Measurements from ENCODE around the gene SUMO3. TPM values are rescaled to one million over a fixed set of nuclear protein-coding genes. Genes with fewer than 3 reads are reported as not detected.
A peak's percentile ranks its signal among the peaks of the same experiment; 100 is the strongest.
"Not testable (repeated sequence)": the region's sequence is repeated elsewhere in the genome, so short reads cannot be mapped to it uniquely, and the experiment has no call there.

The SUMO3 gene
- total RNA-seq, 2 experiments from 2014 or later: 87.1 to 94.7 TPM

- peaks cover 9% of the 10 kb centered on the region for H3K4me1 Mint-ChIP-seq (ENCODE audit: low read depth)
- DNase-seq: no peak
- intact Hi-C loops (cut with micrococcal nuclease): no loop called here
- H3K27ac Mint-ChIP-seq: no peak overlapping the region
- CTCF ChIA-PET: no interaction called here
- no peaks in the 10 kb centered on the region for H3K9me3 Mint-ChIP-seq
- no peak overlapping the region for H3K4me3 Mint-ChIP-seq
- H3K36me3 Mint-ChIP-seq (ENCODE audit: low read depth): no peaks in the 10 kb centered on the region
- H3K27me3 Mint-ChIP-seq (ENCODE audit: low read depth): no peaks in the 10 kb centered on the region
Measured at GRCh38 chr21:44834951-44835646, 17.2 kb upstream of the SUMO3 start.

DNA sequence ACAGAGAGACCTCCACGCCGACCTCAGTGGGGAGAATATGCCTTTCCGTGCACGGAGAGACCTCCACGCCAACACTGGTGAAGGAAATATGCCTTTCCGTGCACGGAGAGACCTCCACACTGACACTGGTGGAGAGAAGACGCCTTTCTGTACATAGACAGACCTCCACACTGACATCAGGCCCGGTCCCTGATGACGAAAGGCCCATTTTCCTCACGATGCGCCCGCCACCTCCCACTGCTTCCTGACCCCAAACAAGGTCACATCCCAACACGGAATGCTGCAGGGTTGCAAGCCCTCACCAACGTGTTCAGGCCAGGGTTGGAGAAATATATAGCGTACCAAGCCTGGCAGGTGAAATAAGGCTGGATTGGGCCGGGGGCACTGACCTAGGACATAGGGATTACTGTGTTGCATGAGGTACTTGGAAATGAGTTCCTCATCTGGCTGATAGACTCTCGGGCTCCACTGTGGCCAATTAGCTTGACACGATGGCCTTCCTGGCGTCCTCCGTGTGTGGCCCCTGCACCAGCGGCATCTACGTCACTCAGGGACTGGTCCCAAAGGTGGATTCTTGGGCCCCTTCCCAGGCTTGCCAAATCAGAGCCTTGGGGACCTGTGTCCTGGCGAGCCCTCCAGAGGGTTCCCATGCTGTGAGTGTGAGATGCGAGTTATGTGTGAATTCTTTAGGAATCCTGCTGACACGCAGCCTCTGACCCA is 16.5 kb upstream of the SUMO3 start:
- intact Hi-C loops (cut with micrococcal nuclease): no loop called here
- peaks cover 16% of the 10 kb centered on the region for H3K4me1 Mint-ChIP-seq (ENCODE audit: low read depth)
- H3K27ac Mint-ChIP-seq: no peak overlapping the region
- DNase-seq: no peak
- no peak overlapping the region for H3K4me3 Mint-ChIP-seq
- H3K9me3 Mint-ChIP-seq: no peaks in the 10 kb centered on the region
- no peaks in the 10 kb centered on the region for H3K36me3 Mint-ChIP-seq (ENCODE audit: low read depth)
- CTCF ChIA-PET: no interaction called here
- no peaks in the 10 kb centered on the region for H3K27me3 Mint-ChIP-seq (ENCODE audit: low read depth)

DNA sequence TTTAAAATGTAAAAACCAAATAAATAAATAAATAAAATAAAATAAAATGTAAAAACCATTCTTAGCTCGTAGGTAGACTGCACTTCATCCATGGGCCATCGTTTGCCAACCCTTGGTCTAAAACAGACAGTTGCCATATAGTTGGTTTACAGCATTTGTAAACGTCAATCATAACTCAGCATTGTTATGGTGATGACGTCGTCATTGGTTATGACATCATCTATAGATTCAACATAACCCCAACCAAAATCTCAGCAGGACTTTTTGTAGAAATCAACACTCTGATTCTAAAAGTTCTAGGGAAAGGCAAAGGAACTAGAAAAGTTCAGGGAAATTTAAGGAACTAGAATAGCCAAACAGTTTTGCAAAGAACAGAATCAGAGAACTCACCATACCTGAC is 15.8 kb upstream of the SUMO3 start:
- intact Hi-C loops (cut with micrococcal nuclease): no loop called here

GRCh38 chr21:44832516-44833255 is 14.8 kb upstream of the SUMO3 start:
- intact Hi-C loops (cut with micrococcal nuclease); CTCF ChIA-PET: not testable (repeated sequence)
- peaks cover 23% of the 10 kb centered on the region for H3K4me1 Mint-ChIP-seq (ENCODE audit: low read depth)

More for the DNA sequence above, 15.8 kb upstream of the SUMO3 start:
- H3K9me3 Mint-ChIP-seq: peaks cover 3% of the 10 kb centered on the region
- no peaks in the 10 kb centered on the region for H3K36me3 Mint-ChIP-seq (ENCODE audit: low read depth)
- H3K27ac Mint-ChIP-seq: no peak overlapping the region
- H3K4me1 Mint-ChIP-seq (ENCODE audit: low read depth): peaks cover 21% of the 10 kb centered on the region
- no peak for DNase-seq
- no peaks in the 10 kb centered on the region for H3K27me3 Mint-ChIP-seq (ENCODE audit: low read depth)
- CTCF ChIA-PET: no interaction called here
- H3K4me3 Mint-ChIP-seq: no peak overlapping the region

GRCh38 chr21:44831227-44831860 is 13.5 kb upstream of the SUMO3 start:
- DNase-seq: no peak
- H3K36me3 Mint-ChIP-seq (ENCODE audit: low read depth): peaks cover 4% of the 10 kb centered on the region
- CTCF ChIA-PET: no interaction called here
- H3K4me1 Mint-ChIP-seq (ENCODE audit: low read depth): peaks cover 23% of the 10 kb centered on the region
- H3K27me3 Mint-ChIP-seq (ENCODE audit: low read depth): no peaks in the 10 kb centered on the region
- no peak overlapping the region for H3K4me3 Mint-ChIP-seq
- H3K27ac Mint-ChIP-seq: no peak overlapping the region
- intact Hi-C loops (cut with micrococcal nuclease): no loop called here
- H3K9me3 Mint-ChIP-seq: peaks cover 16% of the 10 kb centered on the region

More at GRCh38 chr21:44832516-44833255, 14.8 kb upstream of the SUMO3 start:
- H3K27me3 Mint-ChIP-seq (ENCODE audit: low read depth); H3K4me3 Mint-ChIP-seq; H3K36me3 Mint-ChIP-seq (ENCODE audit: low read depth); H3K27ac Mint-ChIP-seq; DNase-seq: not testable (repeated sequence)
- peaks cover 11% of the 10 kb centered on the region for H3K9me3 Mint-ChIP-seq

DNA sequence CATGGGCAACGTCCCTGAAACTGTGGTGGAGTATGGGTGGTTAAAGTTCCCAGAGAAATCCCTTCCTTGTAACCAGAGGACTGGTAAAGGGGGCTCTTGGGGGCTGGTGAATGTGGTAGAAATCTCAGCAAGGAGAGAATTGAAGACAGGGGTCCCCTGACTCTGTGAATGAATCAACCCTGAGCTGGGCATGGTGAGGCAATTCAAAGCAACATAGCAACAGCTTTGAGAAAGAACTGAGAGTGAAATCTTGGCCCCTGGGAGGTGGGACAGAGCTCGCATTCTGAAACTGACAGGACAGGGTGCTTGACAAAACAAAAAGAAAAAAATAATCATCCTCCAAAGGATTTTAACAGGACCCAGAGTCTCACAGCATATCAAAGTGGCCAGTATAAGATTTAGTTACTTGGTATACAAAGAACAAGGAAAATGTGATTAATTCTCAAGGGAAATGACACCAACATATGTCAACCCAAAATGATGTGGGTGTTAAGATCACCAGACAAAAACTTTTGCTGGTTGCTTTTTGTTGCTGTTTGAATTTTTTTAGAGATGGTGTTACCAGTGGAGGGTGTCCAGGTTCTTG is 11.7 kb upstream of the SUMO3 start:
- peak overlapping the region; percentile 3 for H3K4me3 Mint-ChIP-seq
- H3K27ac Mint-ChIP-seq: peak overlapping the region; percentile 66
- peaks cover 23% of the 10 kb centered on the region for H3K4me1 Mint-ChIP-seq (ENCODE audit: low read depth)
- CTCF ChIA-PET: no interaction called here
- intact Hi-C loops (cut with micrococcal nuclease): no loop called here
- DNase-seq: peak; percentile 48
- H3K27me3 Mint-ChIP-seq (ENCODE audit: low read depth): no peaks in the 10 kb centered on the region
- H3K9me3 Mint-ChIP-seq: peaks cover 16% of the 10 kb centered on the region
- peaks cover 4% of the 10 kb centered on the region for H3K36me3 Mint-ChIP-seq (ENCODE audit: low read depth)

DNA sequence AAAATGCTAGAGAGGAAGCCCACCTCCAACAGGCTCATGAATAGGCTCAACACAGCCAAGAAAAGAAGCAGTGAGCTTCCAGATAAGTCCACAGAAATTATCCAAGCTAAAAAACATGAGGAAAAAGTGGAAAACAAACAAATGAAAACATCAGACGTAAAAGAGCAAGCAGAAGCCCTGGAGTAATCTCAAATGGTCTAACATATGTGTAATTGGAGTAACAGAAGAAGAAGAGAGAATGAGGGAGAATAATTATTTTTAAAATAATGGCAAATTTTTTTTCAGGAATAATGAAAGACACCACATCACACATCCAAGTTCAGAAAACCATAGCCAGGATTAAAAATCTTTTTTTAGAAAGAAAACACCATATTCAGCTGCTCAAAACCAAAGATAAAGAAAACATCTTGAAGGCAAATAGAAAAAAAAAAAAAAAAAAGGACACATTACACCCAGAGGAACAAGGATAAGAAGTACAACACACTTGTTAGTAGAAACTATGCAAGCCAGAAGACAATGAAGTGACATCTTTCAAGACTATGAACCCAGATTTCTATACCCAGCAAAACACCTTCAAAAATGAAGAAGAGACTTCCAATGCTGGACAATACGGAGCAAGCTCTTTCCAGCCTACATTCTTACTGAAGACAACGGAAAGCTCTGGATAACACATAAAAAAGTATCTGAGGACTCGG is 10.6 kb upstream of the SUMO3 start:
- CTCF ChIA-PET: interaction anchor here (0.6 kb wide), 1 partner anchor 44 kb away, joined by 3 read pairs; no protein-coding TSS in a partner anchor
- peaks cover 19% of the 10 kb centered on the region for H3K9me3 Mint-ChIP-seq
- no peaks in the 10 kb centered on the region for H3K27me3 Mint-ChIP-seq (ENCODE audit: low read depth)
- H3K4me1 Mint-ChIP-seq (ENCODE audit: low read depth): peaks cover 23% of the 10 kb centered on the region
- H3K4me3 Mint-ChIP-seq: no peak overlapping the region
- no peak overlapping the region for H3K27ac Mint-ChIP-seq
- peaks cover 4% of the 10 kb centered on the region for H3K36me3 Mint-ChIP-seq (ENCODE audit: low read depth)
- no peak for DNase-seq
- intact Hi-C loops (cut with micrococcal nuclease): no loop called here

- Mint-ChIP-seq H3K27ac (no peak overlapping the region), H3K4me3 (no peak overlapping the region), H3K4me1 (ENCODE audit: low read depth) (no peaks in the 10 kb centered on the region), H3K9me3 (peaks cover 32% of the 10 kb centered on the region), H3K27me3 (ENCODE audit: low read depth) (no peaks in the 10 kb centered on the region), H3K36me3 (ENCODE audit: low read depth) (peaks cover 7% of the 10 kb centered on the region)
- no peak for DNase-seq
- CTCF ChIA-PET: interaction anchor here (0.6 to 0.7 kb wide), 2 partner anchors 43 to 125 kb away, joined by 3 to 4 read pairs; no protein-coding TSS in a partner anchor
- intact Hi-C loops (cut with micrococcal nuclease): no loop called here
Measured at GRCh38 chr21:44823179-44823660, 5.4 kb upstream of the SUMO3 start.

GRCh38 chr21:44822484-44823178 is 4.8 kb upstream of the SUMO3 start:
- Mint-ChIP-seq H3K27ac (no peak overlapping the region), H3K4me1 (ENCODE audit: low read depth) (no peaks in the 10 kb centered on the region), H3K4me3 (no peak overlapping the region), H3K36me3 (ENCODE audit: low read depth) (peaks cover 4% of the 10 kb centered on the region), H3K27me3 (ENCODE audit: low read depth) (no peaks in the 10 kb centered on the region), H3K9me3 (peaks cover 26% of the 10 kb centered on the region)
- DNase-seq: no peak
- CTCF ChIA-PET: interaction anchor here (0.6 to 0.7 kb wide), 2 partner anchors 43 to 125 kb away, joined by 3 to 4 read pairs; no protein-coding TSS in a partner anchor
- intact Hi-C loops (cut with micrococcal nuclease): no loop called here

GRCh38 chr21:44820851-44821250 is 3.0 kb upstream of the SUMO3 start:
- no peak overlapping the region for H3K27ac Mint-ChIP-seq
- H3K4me3 Mint-ChIP-seq: no peak overlapping the region
- DNase-seq: no peak
- H3K4me1 Mint-ChIP-seq (ENCODE audit: low read depth): peaks cover 9% of the 10 kb centered on the region
- H3K36me3 Mint-ChIP-seq (ENCODE audit: low read depth): peaks cover 3% of the 10 kb centered on the region
- H3K9me3 Mint-ChIP-seq: peaks cover 23% of the 10 kb centered on the region
- intact Hi-C loops (cut with micrococcal nuclease): no loop called here
- CTCF ChIA-PET: no interaction called here
- no peaks in the 10 kb centered on the region for H3K27me3 Mint-ChIP-seq (ENCODE audit: low read depth)

All from activated naive CD4-positive, alpha-beta T cell treated with anti-CD3 and anti-CD28 coated beads for 36 hours (primary cell).